Adrenal gland (tissue), 5 donors: ENCODE data around the gene STIM2.

Experiments used
- CTCF ChIP-seq, 6 experiments: fragments of 450-650 bp in 4 of 6; fragments of 200-600 bp in 2 of 6; sonication (generic) in 1 of 6; IDR thresholded peaks; 1 replicate in 5 of 6; 2 replicates in 1 of 6; pipeline versions ENCODE4 v1.5.1 to v1.8.0; 2016 to 2021; ENCODE audit warnings: antibody characterized with exemption in 6 of 6, mild to moderate bottlenecking in 2 of 6, moderate library complexity in 1 of 6
- POLR2A ChIP-seq, 2 donors: fragments of 450-650 bp; IDR thresholded peaks; one replicate each; pipeline ENCODE4 v1.6.1; 2017; ENCODE audit warnings: antibody characterized with exemption in 2 of 2, mild to moderate bottlenecking in 2 of 2, moderate library complexity in 1 of 2
- donor health status: DM: no; HTN: no; CAD: no.

GRCh38 chr4:27008679-27009078 is 148.0 kb downstream of the STIM2 start:
- TF ChIP-seq POLR2A (IDR thresholded peaks at IDR 0.05) (no peak), CTCF (IDR thresholded peaks at IDR 0.05) (no peak)
